Activated naive CD4-positive, alpha-beta T cell treated with anti-CD3 and anti-CD28 coated beads, Interleukin-2, amount 50 U/mL, for 24 hours (primary cell): ENCODE measurements around the gene OR5K2.

Experiments used
- H3K27ac Mint-ChIP-seq: one replicate; pipeline ENCODE4 v1.8.0; 2021; ENCODE audit warnings: mild to moderate bottlenecking, mixed read lengths
- H3K27me3 Mint-ChIP-seq: one replicate; pipeline ENCODE4 v1.8.0; 2021; ENCODE audit warnings: mixed read lengths
- H3K36me3 Mint-ChIP-seq: one replicate; pipeline ENCODE4 v1.8.0; 2021; ENCODE audit warnings: mixed read lengths
- H3K4me1 Mint-ChIP-seq: one replicate; pipeline ENCODE4 v1.8.0; 2021; ENCODE audit warnings: mixed read lengths
- H3K4me3 Mint-ChIP-seq: one replicate; pipeline ENCODE4 v1.8.0; 2021; ENCODE audit warnings: mild to moderate bottlenecking, mixed read lengths
- H3K9me3 Mint-ChIP-seq: one replicate; pipeline ENCODE4 v1.8.0; 2021; ENCODE audit warnings: mixed read lengths

The OR5K2 gene

GRCh38 chr3:98513091-98513511, 15.6 kb downstream of the OR5K2 start:
- Mint-ChIP-seq H3K27ac (peak overlapping the region; percentile 30), H3K4me3 (no peak overlapping the region), H3K4me1 (peaks cover 29% of the 10 kb centered on the region), H3K36me3 (peaks cover 40% of the 10 kb centered on the region), H3K9me3 (no peaks in the 10 kb centered on the region), H3K27me3 (no peaks in the 10 kb centered on the region)

- Mint-ChIP-seq H3K9me3 (no peaks in the 10 kb centered on the region), H3K27ac (no peak overlapping the region), H3K4me3 (no peak overlapping the region), H3K27me3 (no peaks in the 10 kb centered on the region), H3K36me3 (peaks cover 40% of the 10 kb centered on the region), H3K4me1 (peaks cover 36% of the 10 kb centered on the region)
These were observed 16.3 kb downstream of the OR5K2 start for GRCh38 chr3:98513736-98514135.

- Mint-ChIP-seq H3K9me3 (no peaks in the 10 kb centered on the region), H3K4me3 (no peak overlapping the region), H3K27me3 (no peaks in the 10 kb centered on the region), H3K27ac (no peak overlapping the region), H3K4me1 (peaks cover 48% of the 10 kb centered on the region), H3K36me3 (peaks cover 47% of the 10 kb centered on the region)
These were observed 17.5 kb downstream of the OR5K2 start for GRCh38 chr3:98514948-98515347.

GRCh38 chr3:98518816-98519215, 21.3 kb downstream of the OR5K2 start:
- H3K4me1 Mint-ChIP-seq: peaks cover 68% of the 10 kb centered on the region
- no peaks in the 10 kb centered on the region for H3K27me3 Mint-ChIP-seq
- H3K27ac Mint-ChIP-seq: peak overlapping the region; percentile 76
- H3K36me3 Mint-ChIP-seq: peaks cover 52% of the 10 kb centered on the region
- no peaks in the 10 kb centered on the region for H3K9me3 Mint-ChIP-seq
- H3K4me3 Mint-ChIP-seq: peak overlapping the region; percentile 99

GRCh38 chr3:98519351-98519750, 21.9 kb downstream of the OR5K2 start:
- H3K27me3 Mint-ChIP-seq: no peaks in the 10 kb centered on the region
- no peaks in the 10 kb centered on the region for H3K9me3 Mint-ChIP-seq
- H3K4me3 Mint-ChIP-seq: peak overlapping the region; percentile 99
- H3K36me3 Mint-ChIP-seq: peaks cover 51% of the 10 kb centered on the region
- H3K4me1 Mint-ChIP-seq: peaks cover 68% of the 10 kb centered on the region
- peak overlapping the region; percentile 76 for H3K27ac Mint-ChIP-seq

- peaks cover 54% of the 10 kb centered on the region for H3K4me1 Mint-ChIP-seq
- H3K36me3 Mint-ChIP-seq: peaks cover 32% of the 10 kb centered on the region
- H3K27ac Mint-ChIP-seq: peak overlapping the region; percentile 98
- H3K9me3 Mint-ChIP-seq: no peaks in the 10 kb centered on the region
- peak overlapping the region; percentile 99 for H3K4me3 Mint-ChIP-seq
- no peaks in the 10 kb centered on the region for H3K27me3 Mint-ChIP-seq
These were observed 24.5 kb downstream of the OR5K2 start for GRCh38 chr3:98521897-98522543.

GRCh38 chr3:98522544-98523281, 25.2 kb downstream of the OR5K2 start, which contains the start of gene CLDND1:
Gene CLDND1 (minus strand): TSS chr3:98522902. CDS start chr3:98521424, 1,478 bp downstream.
- peaks cover 47% of the 10 kb centered on the region for H3K4me1 Mint-ChIP-seq
- no peaks in the 10 kb centered on the region for H3K27me3 Mint-ChIP-seq
- H3K9me3 Mint-ChIP-seq: no peaks in the 10 kb centered on the region
- H3K36me3 Mint-ChIP-seq: peaks cover 31% of the 10 kb centered on the region
- H3K27ac Mint-ChIP-seq: peak within 1 kb of the TSS; percentile 99
- peak within 1 kb of the TSS; percentile 99 for H3K4me3 Mint-ChIP-seq

- H3K4me1 Mint-ChIP-seq: peaks cover 19% of the 10 kb centered on the region
- H3K27ac Mint-ChIP-seq: no peak overlapping the region
- H3K9me3 Mint-ChIP-seq: no peaks in the 10 kb centered on the region
- no peak overlapping the region for H3K4me3 Mint-ChIP-seq
- peaks cover 11% of the 10 kb centered on the region for H3K36me3 Mint-ChIP-seq
- no peaks in the 10 kb centered on the region for H3K27me3 Mint-ChIP-seq
These were observed 28.0 kb downstream of the OR5K2 start for GRCh38 chr3:98525494-98525893.

GRCh38 chr3:98528474-98529346, 31.2 kb downstream of the OR5K2 start:
- no peaks in the 10 kb centered on the region for H3K27me3 Mint-ChIP-seq
- no peaks in the 10 kb centered on the region for H3K9me3 Mint-ChIP-seq
- H3K4me3 Mint-ChIP-seq: no peak overlapping the region
- H3K36me3 Mint-ChIP-seq: no peaks in the 10 kb centered on the region
- peak overlapping the region; percentile 17 for H3K27ac Mint-ChIP-seq
- H3K4me1 Mint-ChIP-seq: no peaks in the 10 kb centered on the region

GRCh38 chr3:98529856-98530459, 32.5 kb downstream of the OR5K2 start:
- no peaks in the 10 kb centered on the region for H3K36me3 Mint-ChIP-seq
- no peak overlapping the region for H3K27ac Mint-ChIP-seq
- H3K4me1 Mint-ChIP-seq: no peaks in the 10 kb centered on the region
- H3K27me3 Mint-ChIP-seq: no peaks in the 10 kb centered on the region
- no peaks in the 10 kb centered on the region for H3K9me3 Mint-ChIP-seq
- H3K4me3 Mint-ChIP-seq: no peak overlapping the region

GRCh38 chr3:98530676-98531075, 33.2 kb downstream of the OR5K2 start:
- H3K4me3 Mint-ChIP-seq: no peak overlapping the region
- H3K27me3 Mint-ChIP-seq: no peaks in the 10 kb centered on the region
- H3K9me3 Mint-ChIP-seq: no peaks in the 10 kb centered on the region
- no peak overlapping the region for H3K27ac Mint-ChIP-seq
- H3K4me1 Mint-ChIP-seq: no peaks in the 10 kb centered on the region
- H3K36me3 Mint-ChIP-seq: no peaks in the 10 kb centered on the region

GRCh38 chr3:98531622-98532274, 34.3 kb downstream of the OR5K2 start, which contains the start of gene GPR15:
Gene GPR15 (plus strand): TSS chr3:98531978. CDS start chr3:98532034, 56 bp downstream.
- H3K9me3 Mint-ChIP-seq: no peaks in the 10 kb centered on the region
- H3K4me1 Mint-ChIP-seq: peaks cover 8% of the 10 kb centered on the region
- H3K27me3 Mint-ChIP-seq: no peaks in the 10 kb centered on the region
- no peak within 1 kb of the TSS for H3K27ac Mint-ChIP-seq
- no peaks in the 10 kb centered on the region for H3K36me3 Mint-ChIP-seq
- peak within 1 kb of the TSS; percentile 40 for H3K4me3 Mint-ChIP-seq

- Mint-ChIP-seq H3K9me3 (no peaks in the 10 kb centered on the region), H3K36me3 (no peaks in the 10 kb centered on the region), H3K27me3 (no peaks in the 10 kb centered on the region), H3K4me1 (peaks cover 13% of the 10 kb centered on the region), H3K4me3 (no peak overlapping the region), H3K27ac (no peak overlapping the region)
These were observed 34.8 kb downstream of the OR5K2 start for GRCh38 chr3:98532275-98532637.

GRCh38 chr3:98532709-98533571, 35.5 kb downstream of the OR5K2 start:
- no peaks in the 10 kb centered on the region for H3K9me3 Mint-ChIP-seq
- H3K4me3 Mint-ChIP-seq: peak overlapping the region; percentile 40
- H3K27me3 Mint-ChIP-seq: no peaks in the 10 kb centered on the region
- H3K27ac Mint-ChIP-seq: no peak overlapping the region
- H3K4me1 Mint-ChIP-seq: peaks cover 14% of the 10 kb centered on the region
- no peaks in the 10 kb centered on the region for H3K36me3 Mint-ChIP-seq
